Measurements from ENCODE around the gene SEMA5A. TPM values are rescaled to one million over a fixed set of nuclear protein-coding genes. Genes with fewer than 3 reads are reported as not detected.

SEMA5A gene
- total and polyA plus RNA-seq, 8 donors: 18.2 to 29.5 (median 20.8) TPM

DNA sequence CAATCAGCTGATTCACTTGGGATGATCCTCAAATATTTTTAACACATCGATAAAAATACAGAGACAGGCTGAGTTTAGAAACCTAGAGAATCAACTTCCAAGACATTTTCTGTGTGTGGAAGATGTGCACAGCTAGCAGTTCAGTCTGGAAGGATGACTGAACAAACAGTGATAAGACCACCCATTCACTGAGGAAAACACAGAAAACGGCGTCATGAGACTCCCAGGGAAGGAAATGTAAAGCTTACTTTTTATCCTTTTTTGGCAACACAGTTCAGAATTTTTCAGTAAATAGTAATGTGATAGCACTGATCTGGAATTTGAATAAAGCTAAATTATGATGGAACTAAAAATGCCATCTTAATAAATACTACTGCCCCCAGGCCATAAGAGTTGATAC, 277.6 kb downstream of the SEMA5A start:
- intact Hi-C loops (cut with DNase I): no loop called here
- TF ChIP-seq, protein P1, sequence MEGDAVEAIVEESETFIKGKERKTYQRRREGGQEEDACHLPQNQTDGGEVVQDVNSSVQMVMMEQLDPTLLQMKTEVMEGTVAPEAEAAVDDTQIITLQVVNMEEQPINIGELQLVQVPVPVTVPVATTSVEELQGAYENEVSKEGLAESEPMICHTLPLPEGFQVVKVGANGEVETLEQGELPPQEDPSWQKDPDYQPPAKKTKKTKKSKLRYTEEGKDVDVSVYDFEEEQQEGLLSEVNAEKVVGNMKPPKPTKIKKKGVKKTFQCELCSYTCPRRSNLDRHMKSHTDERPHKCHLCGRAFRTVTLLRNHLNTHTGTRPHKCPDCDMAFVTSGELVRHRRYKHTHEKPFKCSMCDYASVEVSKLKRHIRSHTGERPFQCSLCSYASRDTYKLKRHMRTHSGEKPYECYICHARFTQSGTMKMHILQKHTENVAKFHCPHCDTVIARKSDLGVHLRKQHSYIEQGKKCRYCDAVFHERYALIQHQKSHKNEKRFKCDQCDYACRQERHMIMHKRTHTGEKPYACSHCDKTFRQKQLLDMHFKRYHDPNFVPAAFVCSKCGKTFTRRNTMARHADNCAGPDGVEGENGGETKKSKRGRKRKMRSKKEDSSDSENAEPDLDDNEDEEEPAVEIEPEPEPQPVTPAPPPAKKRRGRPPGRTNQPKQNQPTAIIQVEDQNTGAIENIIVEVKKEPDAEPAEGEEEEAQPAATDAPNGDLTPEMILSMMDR (IDR thresholded peaks at IDR 0.05): no peak
- ATAC-seq (no peak), DNase-seq (peak in 1 of 4 donors; percentile 18)
- H3K27me3 ChIP-seq: no peaks in the 10 kb centered on the region
- H3K9me3 ChIP-seq: peaks cover 0 to 5% of the 10 kb centered on the region in 2 donors
- H3K4me3 ChIP-seq: no peak overlapping the region
- no peaks in the 10 kb centered on the region for H3K4me1 ChIP-seq
- no peak overlapping the region for H3K27ac ChIP-seq
- no peaks in the 10 kb centered on the region for H3K36me3 ChIP-seq

DNA sequence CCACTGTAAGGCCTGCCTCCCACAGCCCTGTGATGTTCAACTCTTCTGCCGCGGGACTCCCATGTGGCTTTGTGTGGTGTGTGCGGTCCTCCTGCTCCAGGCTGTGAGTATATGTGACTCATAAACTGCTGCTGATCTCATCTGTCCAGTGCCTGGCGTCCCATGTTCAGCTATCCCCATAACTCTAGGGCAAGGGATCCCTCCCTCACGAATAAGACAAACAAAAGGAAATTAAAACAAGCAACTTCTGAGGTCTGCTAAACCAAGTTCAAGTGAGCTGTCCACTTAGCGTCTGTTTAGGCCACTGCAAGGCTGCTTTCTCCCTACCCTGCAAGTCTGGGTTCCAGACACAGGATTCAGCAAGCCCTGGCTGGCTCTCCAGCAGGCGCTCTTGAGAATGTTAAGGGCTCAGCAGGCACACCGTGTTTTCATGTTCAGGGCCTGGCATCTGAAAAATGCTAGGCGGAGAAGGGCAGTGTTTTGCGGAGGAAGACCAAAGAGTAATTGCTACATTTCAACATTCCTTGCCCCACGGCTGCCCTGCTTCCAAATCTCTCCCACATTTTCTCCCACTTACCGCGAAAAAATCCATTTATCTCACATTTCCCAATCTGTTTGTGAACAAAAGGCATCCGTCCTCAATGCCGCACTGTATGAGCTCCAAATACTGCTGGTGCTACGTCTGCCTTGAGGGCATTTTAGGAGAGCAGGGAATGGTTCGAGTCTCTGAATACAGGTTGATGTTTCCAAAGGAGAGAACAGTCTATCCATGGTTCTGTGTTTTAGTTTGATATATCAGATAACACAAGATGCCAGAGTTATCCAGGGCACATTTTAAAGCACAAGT, 280.2 kb downstream of the SEMA5A start:
- intact Hi-C loops (cut with DNase I): no loop called here

DNA sequence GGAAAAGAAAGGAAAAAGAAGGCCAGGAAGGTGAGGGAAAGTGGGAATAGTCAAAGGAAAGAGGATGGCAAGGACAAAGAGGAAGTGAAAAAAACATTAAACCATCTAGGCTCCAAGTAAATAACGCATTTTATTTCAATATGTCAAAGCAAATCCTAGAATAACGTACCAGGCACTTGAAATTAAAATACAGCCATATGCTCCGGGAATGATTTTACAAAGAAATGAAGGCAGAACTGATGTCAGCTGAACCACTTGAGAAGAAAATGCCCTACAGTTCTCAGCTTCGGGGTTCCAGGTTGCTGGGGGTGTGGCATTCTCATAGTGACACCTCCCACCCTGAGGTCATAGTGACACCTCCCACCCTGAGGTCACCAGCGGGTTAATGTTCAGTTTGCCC, 281.6 kb downstream of the SEMA5A start:
- H3K27me3 ChIP-seq: no peaks in the 10 kb centered on the region
- no peaks in the 10 kb centered on the region for H3K9me3 ChIP-seq
- intact Hi-C loops (cut with DNase I): no loop called here
- TF ChIP-seq, protein P1 (IDR thresholded peaks at IDR 0.05): no peak
- no peak overlapping the region for H3K27ac ChIP-seq
- no peak overlapping the region for H3K4me3 ChIP-seq
- ATAC-seq: no peak
- no peaks in the 10 kb centered on the region for H3K36me3 ChIP-seq
- no peaks in the 10 kb centered on the region for H3K4me1 ChIP-seq
- no peak for DNase-seq

More for the DNA sequence above, 280.2 kb downstream of the SEMA5A start:
- peak; percentile 13 to 56 (median 48) for DNase-seq
- H3K36me3 ChIP-seq: no peaks in the 10 kb centered on the region
- TF ChIP-seq, protein P1 (IDR thresholded peaks at IDR 0.05): no peak
- H3K9me3 ChIP-seq: no peaks in the 10 kb centered on the region
- H3K4me1 ChIP-seq: no peaks in the 10 kb centered on the region
- peak; percentile 97 for ATAC-seq
- H3K4me3 ChIP-seq: no peak overlapping the region
- H3K27ac ChIP-seq: peak overlapping the region; percentile 26 to 30
- no peaks in the 10 kb centered on the region for H3K27me3 ChIP-seq

DNA sequence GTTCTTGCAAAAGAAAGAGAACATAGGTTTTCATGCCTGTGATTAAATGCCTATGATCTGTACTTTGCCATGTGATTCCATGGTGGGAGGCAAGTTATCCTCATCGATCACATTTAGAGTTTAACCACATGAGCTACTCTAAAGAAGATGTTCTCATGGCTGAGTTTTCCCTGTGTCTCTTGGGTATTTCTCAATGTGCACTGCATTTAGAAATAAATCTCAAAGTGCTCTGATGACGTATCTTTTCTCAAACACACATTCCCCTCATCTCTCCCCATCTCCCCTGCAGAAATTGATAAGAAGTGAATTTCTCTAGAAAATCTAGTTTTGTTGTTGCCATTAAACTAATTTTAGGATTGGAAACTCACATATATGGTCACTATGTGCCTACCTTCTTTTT, 282.2 kb downstream of the SEMA5A start:
- H3K27ac ChIP-seq: no peak overlapping the region
- H3K4me3 ChIP-seq: no peak overlapping the region
- TF ChIP-seq, protein P1 (IDR thresholded peaks at IDR 0.05): no peak
- H3K36me3 ChIP-seq: no peaks in the 10 kb centered on the region
- DNase-seq: no peak
- intact Hi-C loops (cut with DNase I): no loop called here
- no peaks in the 10 kb centered on the region for H3K27me3 ChIP-seq
- no peaks in the 10 kb centered on the region for H3K9me3 ChIP-seq
- no peaks in the 10 kb centered on the region for H3K4me1 ChIP-seq
- ATAC-seq: no peak

DNA sequence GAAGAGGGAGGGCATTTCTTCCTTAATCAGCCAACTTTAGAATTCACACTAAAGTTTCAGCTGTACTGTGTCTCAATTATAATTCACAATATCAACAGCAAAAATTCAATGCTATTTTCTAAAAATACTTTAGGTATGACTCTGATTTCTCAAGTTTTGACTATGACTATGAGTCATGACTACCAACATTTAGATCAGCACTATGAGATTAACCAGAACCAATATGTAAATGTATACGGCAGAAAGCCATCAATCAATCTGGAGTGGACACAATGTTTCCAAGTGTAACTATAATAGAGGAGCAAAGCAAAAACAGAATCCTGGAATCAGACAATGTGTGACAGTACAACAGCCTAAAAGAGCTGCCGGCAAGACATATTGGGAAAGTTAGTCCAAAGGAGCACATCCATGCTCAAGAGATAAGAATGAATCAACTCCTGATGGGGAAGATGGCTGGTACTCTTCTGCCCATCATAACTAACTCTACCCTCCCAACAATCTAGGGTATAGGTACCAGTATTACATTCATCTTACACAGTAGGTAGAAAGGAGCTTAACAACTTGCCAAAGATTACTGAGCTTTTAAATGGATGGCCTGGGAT, 294.4 kb downstream of the SEMA5A start:
- DNase-seq: no peak
- no peak overlapping the region for H3K27ac ChIP-seq
- intact Hi-C loops (cut with DNase I): no loop called here
- no peaks in the 10 kb centered on the region for H3K36me3 ChIP-seq
- no peak overlapping the region for H3K4me3 ChIP-seq
- no peak for ATAC-seq
- H3K4me1 ChIP-seq: no peaks in the 10 kb centered on the region
- TF ChIP-seq, protein P1 (IDR thresholded peaks at IDR 0.05): no peak
- no peaks in the 10 kb centered on the region for H3K27me3 ChIP-seq
- no peaks in the 10 kb centered on the region for H3K9me3 ChIP-seq
